Measurements from ENCODE around the gene SLC39A7.

SLC39A7 gene

GRCh38 chr6:33204415-33205190 lies 3.9 kb downstream of the SLC39A7 start, which contains the start of gene HSD17B8:
TSS of gene HSD17B8 (plus strand) at chr6:33204655. CDS start at chr6:33204669, 14 bp downstream.
- peak; percentile 91 to 96 for DNase-seq (ENCODE audit: extremely low read depth in 1 of 2, low read depth in 1 of 2)

- DNase-seq (ENCODE audit: extremely low read depth in 1 of 2, low read depth in 1 of 2) = peak; percentile 41 to 70
Measured at GRCh38 chr6:33205191-33206026, 4.7 kb downstream of the SLC39A7 start.

- DNase-seq (ENCODE audit: extremely low read depth in 1 of 2, low read depth in 1 of 2) = no peak
Measured at GRCh38 chr6:33206027-33206863, 5.6 kb downstream of the SLC39A7 start.

GRCh38 chr6:33206864-33207551 lies 6.3 kb downstream of the SLC39A7 start:
- DNase-seq (ENCODE audit: extremely low read depth in 1 of 2, low read depth in 1 of 2) = no peak

GRCh38 chr6:33207552-33208090 lies 7.0 kb downstream of the SLC39A7 start:
- DNase-seq (ENCODE audit: extremely low read depth in 1 of 2, low read depth in 1 of 2) = no peak

- peak; percentile 67 to 68 for DNase-seq (ENCODE audit: extremely low read depth in 1 of 2, low read depth in 1 of 2)
Measured at GRCh38 chr6:33208091-33208967, 7.7 kb downstream of the SLC39A7 start, which contains the start of gene RING1. TSS of gene RING1 (plus strand) at chr6:33208500. CDS start at chr6:33208823, 323 bp downstream.

GRCh38 chr6:33209856-33210255 lies 9.2 kb downstream of the SLC39A7 start:
- no peak for DNase-seq (ENCODE audit: extremely low read depth in 1 of 2, low read depth in 1 of 2)

- no peak for DNase-seq (ENCODE audit: extremely low read depth in 1 of 2, low read depth in 1 of 2)
Measured at GRCh38 chr6:33211136-33211535, 10.5 kb downstream of the SLC39A7 start.

- no peak for DNase-seq (ENCODE audit: extremely low read depth in 1 of 2, low read depth in 1 of 2)
Measured at GRCh38 chr6:33211666-33212422, 11.2 kb downstream of the SLC39A7 start.

GRCh38 chr6:33212857-33213165 lies 12.1 kb downstream of the SLC39A7 start:
- no peak for DNase-seq (ENCODE audit: extremely low read depth in 1 of 2, low read depth in 1 of 2)

- no peak for DNase-seq (ENCODE audit: extremely low read depth in 1 of 2, low read depth in 1 of 2)
Measured at GRCh38 chr6:33213166-33213988, 12.7 kb downstream of the SLC39A7 start.

GRCh38 chr6:33213989-33214335 lies 13.3 kb downstream of the SLC39A7 start:
- DNase-seq (ENCODE audit: extremely low read depth in 1 of 2, low read depth in 1 of 2) = no peak

GRCh38 chr6:33215271-33216116 lies 14.8 kb downstream of the SLC39A7 start:
- no peak for DNase-seq (ENCODE audit: extremely low read depth in 1 of 2, low read depth in 1 of 2)

GRCh38 chr6:33216117-33216649 lies 15.5 kb downstream of the SLC39A7 start:
- no peak for DNase-seq (ENCODE audit: extremely low read depth in 1 of 2, low read depth in 1 of 2)

- DNase-seq (ENCODE audit: extremely low read depth in 1 of 2, low read depth in 1 of 2) = no peak
Measured at GRCh38 chr6:33217246-33217645, 16.6 kb downstream of the SLC39A7 start.

GRCh38 chr6:33217681-33218080 lies 17.0 kb downstream of the SLC39A7 start:
- DNase-seq (ENCODE audit: extremely low read depth in 1 of 2, low read depth in 1 of 2) = no peak

Data from stimulated activated CD8-positive, alpha-beta memory T cell treated with anti-CD3 and anti-CD28 coated beads, Interleukin-7, amount 100 ng/mL, for 48 hours (primary cell).